ENCODE data around the gene GPATCH4. TPM values are rescaled to one million over a fixed set of nuclear protein-coding genes. Genes with fewer than 3 reads are reported as not detected.

Gene GPATCH4
- total and polyA plus RNA-seq, 2 donors (not counting 1 experiment from before 2014, with no cell fraction given) = 11.3 to 38.3 TPM

- ChIA-PET CTCF (interaction anchor here (0.7 to 1.1 kb wide), 2 partner anchors 19 to 200 kb away, joined by 3 read pairs; no protein-coding TSS in a partner anchor), POLR2A (no interaction called here)
- Histone ChIP-seq H3K27ac (ENCODE audit: low read length in 2 of 2) (no peak overlapping the region), H3K9ac (ENCODE audit: low read length) (no peak overlapping the region), H3K79me2 (ENCODE audit: control insufficient read depth, insufficient read depth, low read length) (no peaks in the 10 kb centered on the region), H3K9me3 (ENCODE audit: control extremely low read depth in 1 of 3, control insufficient read depth in 2 of 3, insufficient read depth in 1 of 3, low read length in 2 of 3) (peaks cover 0 to 6% (median 0%) of the 10 kb centered on the region in 3 donors), H3K4me3 (ENCODE audit: control extremely low read depth in 1 of 5, extremely low read depth in 1 of 5, insufficient read depth in 1 of 5, low read depth in 2 of 5, low read length in 4 of 5) (no peak overlapping the region), H4K20me1 (ENCODE audit: control insufficient read depth, insufficient read depth, low read length, poor library complexity, severe bottlenecking) (no peaks in the 10 kb centered on the region), H3K4me1 (ENCODE audit: control insufficient read depth in 2 of 2, insufficient read depth in 2 of 2, low read length in 2 of 2) (peaks cover 24 to 28% of the 10 kb centered on the region in 2 donors), H2AFZ (ENCODE audit: insufficient read depth, low read depth, low read length, poor library complexity, severe bottlenecking) (no peak overlapping the region), H3K27me3 (replicated peaks in 1 of 4; ENCODE audit: control extremely low read depth in 1 of 4, control insufficient read depth in 3 of 4, insufficient read depth in 4 of 4, low read length in 3 of 4) (peaks cover 0 to 82% (median 53%) of the 10 kb centered on the region in 4 experiments), H3K4me2 (replicated peaks; ENCODE audit: low read depth, low read length, poor library complexity, severe bottlenecking) (no peak overlapping the region), H3K36me3 (replicated peaks in 1 of 2; ENCODE audit: control extremely low read depth in 1 of 2, control insufficient read depth in 1 of 2, extremely low read depth in 1 of 2, insufficient read depth in 2 of 2, low read length in 1 of 2) (no peaks in the 10 kb centered on the region)
- no peaks in the 10 kb centered on the region for H3K9me3 Mint-ChIP-seq (ENCODE audit: insufficient read depth)
- H3K4me3 Mint-ChIP-seq = no peak overlapping the region
- TF ChIP-seq EZH2 (IDR thresholded peaks at IDR 0.05; ENCODE audit: borderline replicate concordance, insufficient read depth, low read depth, low read length, poor library complexity, severe bottlenecking) (no peak), CTCF (IDR thresholded peaks at IDR 0.05) (no peak)
- peaks cover 22% of the 10 kb centered on the region for H3K4me1 Mint-ChIP-seq
- peaks cover 77% of the 10 kb centered on the region for H3K27me3 Mint-ChIP-seq
- H3K27ac Mint-ChIP-seq = no peak overlapping the region
- ATAC-seq (ENCODE audit: low read depth) = no peak
- 100% methylated on average over 1 of the region's 1 CpG for WGBS (ENCODE audit: insufficient coverage)
- intact Hi-C loops (cut with micrococcal nuclease) = no loop called here
- DNase-seq = no peak
Measured at GRCh38 chr1:156645666-156646065, 44.4 kb upstream of the GPATCH4 start.

- Histone ChIP-seq H2AFZ (ENCODE audit: insufficient read depth, low read depth, low read length, poor library complexity, severe bottlenecking) (no peak overlapping the region), H3K9ac (ENCODE audit: low read length) (no peak overlapping the region), H3K27me3 (replicated peaks in 1 of 4; ENCODE audit: control extremely low read depth in 1 of 4, control insufficient read depth in 3 of 4, insufficient read depth in 4 of 4, low read length in 3 of 4) (peaks cover 0 to 86% (median 54%) of the 10 kb centered on the region in 4 experiments), H4K20me1 (ENCODE audit: control insufficient read depth, insufficient read depth, low read length, poor library complexity, severe bottlenecking) (no peaks in the 10 kb centered on the region), H3K9me3 (ENCODE audit: control extremely low read depth in 1 of 3, control insufficient read depth in 2 of 3, insufficient read depth in 1 of 3, low read length in 2 of 3) (peaks cover 0 to 6% (median 0%) of the 10 kb centered on the region in 3 donors), H3K36me3 (replicated peaks in 1 of 2; ENCODE audit: control extremely low read depth in 1 of 2, control insufficient read depth in 1 of 2, extremely low read depth in 1 of 2, insufficient read depth in 2 of 2, low read length in 1 of 2) (no peaks in the 10 kb centered on the region), H3K4me2 (replicated peaks; ENCODE audit: low read depth, low read length, poor library complexity, severe bottlenecking) (no peak overlapping the region), H3K4me3 (ENCODE audit: control extremely low read depth in 1 of 5, extremely low read depth in 1 of 5, insufficient read depth in 1 of 5, low read depth in 2 of 5, low read length in 4 of 5) (no peak overlapping the region), H3K79me2 (ENCODE audit: control insufficient read depth, insufficient read depth, low read length) (no peaks in the 10 kb centered on the region), H3K4me1 (ENCODE audit: control insufficient read depth in 2 of 2, insufficient read depth in 2 of 2, low read length in 2 of 2) (peaks cover 24 to 28% of the 10 kb centered on the region in 2 donors), H3K27ac (ENCODE audit: low read length in 2 of 2) (no peak overlapping the region)
- Mint-ChIP-seq H3K9me3 (ENCODE audit: insufficient read depth) (no peaks in the 10 kb centered on the region), H3K27ac (no peak overlapping the region), H3K4me1 (peaks cover 23% of the 10 kb centered on the region), H3K27me3 (peaks cover 77% of the 10 kb centered on the region), H3K4me3 (no peak overlapping the region)
- ChIA-PET CTCF (interaction anchor here (1.1 to 1.9 kb wide), 3 partner anchors 13 to 44 kb away, joined by 3 to 5 read pairs (median 5); no protein-coding TSS in a partner anchor), POLR2A (interaction anchor here (0.6 kb wide), 1 partner anchor 191 kb away, joined by 4 read pairs; no protein-coding TSS in a partner anchor)
- DNase-seq (no peak), ATAC-seq (ENCODE audit: low read depth) (no peak)
- intact Hi-C loops (cut with micrococcal nuclease) = no loop called here
- TF ChIP-seq CTCF (IDR thresholded peaks at IDR 0.05) = no peak
- no peak for TF ChIP-seq EZH2 (IDR thresholded peaks at IDR 0.05; ENCODE audit: borderline replicate concordance, insufficient read depth, low read depth, low read length, poor library complexity, severe bottlenecking)
- WGBS (ENCODE audit: insufficient coverage) = 90% methylated on average over 2 of the region's 3 CpGs
Measured at GRCh38 chr1:156645056-156645455, 43.8 kb upstream of the GPATCH4 start.
